HG03565 (cell line): ENCODE measurements around the gene ADAMTS6.
"Not testable (repeated sequence)": the region's sequence is repeated elsewhere in the genome, so short reads cannot be mapped to it uniquely, and the experiment has no call there.

Experiments used
- ATAC-seq: cut with Tn5 transposase; IDR thresholded peaks from one replicate; pipeline ENCODE4 v1.9.1; 2021; ENCODE audit warnings: mild to moderate bottlenecking, moderate library complexity; ENCODE audit not compliant: unreplicated experiment

Gene ADAMTS6, protein sequence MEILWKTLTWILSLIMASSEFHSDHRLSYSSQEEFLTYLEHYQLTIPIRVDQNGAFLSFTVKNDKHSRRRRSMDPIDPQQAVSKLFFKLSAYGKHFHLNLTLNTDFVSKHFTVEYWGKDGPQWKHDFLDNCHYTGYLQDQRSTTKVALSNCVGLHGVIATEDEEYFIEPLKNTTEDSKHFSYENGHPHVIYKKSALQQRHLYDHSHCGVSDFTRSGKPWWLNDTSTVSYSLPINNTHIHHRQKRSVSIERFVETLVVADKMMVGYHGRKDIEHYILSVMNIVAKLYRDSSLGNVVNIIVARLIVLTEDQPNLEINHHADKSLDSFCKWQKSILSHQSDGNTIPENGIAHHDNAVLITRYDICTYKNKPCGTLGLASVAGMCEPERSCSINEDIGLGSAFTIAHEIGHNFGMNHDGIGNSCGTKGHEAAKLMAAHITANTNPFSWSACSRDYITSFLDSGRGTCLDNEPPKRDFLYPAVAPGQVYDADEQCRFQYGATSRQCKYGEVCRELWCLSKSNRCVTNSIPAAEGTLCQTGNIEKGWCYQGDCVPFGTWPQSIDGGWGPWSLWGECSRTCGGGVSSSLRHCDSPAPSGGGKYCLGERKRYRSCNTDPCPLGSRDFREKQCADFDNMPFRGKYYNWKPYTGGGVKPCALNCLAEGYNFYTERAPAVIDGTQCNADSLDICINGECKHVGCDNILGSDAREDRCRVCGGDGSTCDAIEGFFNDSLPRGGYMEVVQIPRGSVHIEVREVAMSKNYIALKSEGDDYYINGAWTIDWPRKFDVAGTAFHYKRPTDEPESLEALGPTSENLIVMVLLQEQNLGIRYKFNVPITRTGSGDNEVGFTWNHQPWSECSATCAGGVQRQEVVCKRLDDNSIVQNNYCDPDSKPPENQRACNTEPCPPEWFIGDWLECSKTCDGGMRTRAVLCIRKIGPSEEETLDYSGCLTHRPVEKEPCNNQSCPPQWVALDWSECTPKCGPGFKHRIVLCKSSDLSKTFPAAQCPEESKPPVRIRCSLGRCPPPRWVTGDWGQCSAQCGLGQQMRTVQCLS (N-terminal part only)

DNA sequence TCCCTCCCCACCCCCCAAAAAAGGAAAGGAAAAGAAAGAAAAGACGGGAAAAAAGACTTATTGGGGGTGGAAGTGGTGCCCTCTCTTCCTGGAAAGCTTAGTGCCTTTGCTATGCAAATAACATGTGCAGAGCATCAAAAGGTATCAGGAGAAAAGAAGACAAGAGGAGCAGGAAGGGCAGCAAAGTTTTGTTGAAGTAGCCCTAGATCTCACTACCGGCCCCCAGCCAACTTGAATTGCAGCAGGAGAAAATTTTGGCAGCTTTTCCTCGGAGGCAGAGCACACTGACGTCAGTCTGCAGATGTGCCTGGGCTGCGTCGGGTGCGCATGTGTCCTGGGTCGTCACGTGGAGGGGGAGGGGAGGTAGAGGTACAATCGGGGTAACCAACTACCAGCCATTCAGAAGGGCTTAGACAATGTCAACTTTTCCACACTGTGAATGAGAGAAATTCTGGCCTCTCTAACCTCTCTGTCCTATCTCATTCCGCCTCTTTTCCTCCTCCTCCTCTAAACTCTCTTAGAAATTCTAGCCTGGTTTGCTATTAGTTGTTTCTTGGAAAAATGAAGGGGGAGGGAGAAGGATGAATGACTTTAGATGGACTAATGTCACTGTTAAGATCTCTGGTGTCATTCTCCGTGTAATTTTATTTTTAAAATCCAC, at the start of gene ADAMTS6:
ADAMTS6 (minus strand) TSS at position 286 of the 661 bp plus-strand sequence. CDS start 8,247 bp downstream, outside the sequence.
- peak; percentile 59 for ATAC-seq

DNA sequence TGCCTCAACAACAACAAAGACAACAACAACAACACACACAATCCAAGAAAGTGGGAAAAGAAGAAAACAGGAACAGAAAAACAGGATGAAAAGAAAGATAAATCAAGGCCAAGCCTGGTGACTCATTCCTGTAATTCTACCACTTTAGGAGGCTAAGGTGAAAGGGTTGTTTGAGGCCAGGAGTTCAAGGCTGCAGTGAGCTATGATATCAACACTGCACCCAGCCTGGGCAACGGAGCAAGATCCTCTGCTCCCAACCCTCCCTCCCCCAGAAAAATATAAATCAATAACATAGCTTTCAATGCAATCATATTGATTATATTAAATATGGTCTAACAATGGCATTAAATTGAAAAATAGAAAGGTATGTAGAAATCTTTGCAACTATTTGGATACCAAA, 49.2 kb upstream of the ADAMTS6 start:
- no peak for ATAC-seq

DNA sequence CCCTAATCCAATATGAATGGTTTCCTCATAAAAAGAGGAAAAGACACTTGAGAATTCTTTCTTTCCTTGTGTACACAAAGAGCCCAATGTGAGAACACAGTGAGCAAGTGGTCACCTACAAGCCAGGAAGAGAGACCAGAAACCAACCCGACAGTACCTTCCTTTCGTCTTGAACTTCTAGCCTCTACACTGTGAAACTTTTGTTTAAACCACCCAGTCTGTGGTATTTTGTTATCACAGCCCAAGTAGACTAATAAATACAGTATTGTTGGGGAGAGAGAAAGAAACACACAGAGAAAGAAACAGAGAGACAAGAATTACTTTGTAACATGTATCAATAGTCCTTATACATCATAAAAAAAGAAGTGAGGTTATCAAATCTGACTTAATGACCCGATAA, 44.0 kb upstream of the ADAMTS6 start:
- ATAC-seq: no peak

DNA sequence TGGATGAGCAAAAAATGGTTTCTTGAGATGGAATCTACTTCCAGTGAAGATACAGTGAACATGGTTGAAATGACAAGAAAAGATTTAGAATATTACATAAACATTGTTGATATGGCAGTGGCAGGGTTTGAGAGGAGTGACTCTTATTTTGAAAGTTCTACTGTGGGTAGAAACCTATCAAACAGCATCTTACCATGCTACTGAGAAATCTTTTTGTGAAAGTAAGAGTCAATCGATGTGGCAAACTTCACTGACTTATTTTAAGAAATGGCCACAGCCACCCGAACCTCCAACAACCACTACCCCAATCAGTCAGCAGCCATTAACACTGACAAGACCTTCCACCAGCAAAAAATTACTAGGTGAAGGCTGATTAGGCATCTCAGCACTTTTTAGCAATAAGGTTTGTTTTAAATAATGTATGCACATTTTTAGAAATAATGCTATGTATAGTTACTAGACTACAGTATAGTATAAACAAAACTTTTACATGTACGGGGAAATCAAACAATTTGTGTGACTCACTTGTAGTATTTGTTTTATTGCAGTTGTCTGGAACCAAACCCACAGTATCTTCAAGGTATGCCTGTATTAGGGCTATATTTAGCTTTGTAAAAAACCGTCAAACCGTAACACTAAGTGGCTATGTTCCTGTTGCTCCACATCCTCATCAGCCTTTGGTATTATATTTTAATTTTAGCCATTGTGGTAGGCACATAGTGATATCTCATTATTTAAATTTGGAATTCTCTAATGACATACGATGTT, 30.6 kb upstream of the ADAMTS6 start:
- no peak for ATAC-seq

DNA sequence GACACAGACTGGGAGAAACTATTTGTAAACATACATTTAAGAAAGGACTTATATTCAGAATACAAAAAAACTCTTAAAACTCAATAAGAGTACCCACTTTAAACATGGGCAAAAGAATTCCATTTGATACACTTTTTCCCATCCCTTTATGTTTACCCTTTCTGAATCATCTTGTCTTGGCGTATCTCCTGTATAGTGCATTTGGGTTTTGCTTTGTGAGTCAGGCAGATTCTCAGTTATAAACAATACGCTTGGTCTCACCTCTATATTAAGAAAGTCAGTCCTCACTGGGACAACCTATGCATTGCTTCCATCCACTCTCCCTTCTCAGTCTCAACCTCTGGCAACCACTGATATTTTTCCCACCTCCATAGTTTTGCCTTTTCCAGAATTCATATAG, 27.3 kb upstream of the ADAMTS6 start:
- ATAC-seq: no peak

DNA sequence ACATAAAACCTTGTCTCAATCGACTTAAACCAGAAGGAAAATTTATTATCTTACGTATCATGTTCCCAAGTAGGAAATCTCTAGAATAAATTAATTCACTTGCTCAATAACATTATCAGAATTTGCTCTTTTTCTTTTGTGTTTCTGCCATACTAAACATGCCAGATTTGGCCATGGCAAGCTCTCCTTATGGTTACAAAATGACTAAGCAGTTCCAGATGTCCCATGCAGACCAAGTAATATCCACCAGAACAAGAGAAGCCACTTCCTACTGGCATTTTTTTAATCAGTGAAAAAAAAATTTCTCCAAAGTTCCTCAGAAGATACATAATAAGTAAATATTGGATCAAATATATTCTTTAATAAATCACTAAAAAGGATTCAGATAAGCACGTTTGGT, 25.2 kb upstream of the ADAMTS6 start:
- ATAC-seq: no peak

DNA sequence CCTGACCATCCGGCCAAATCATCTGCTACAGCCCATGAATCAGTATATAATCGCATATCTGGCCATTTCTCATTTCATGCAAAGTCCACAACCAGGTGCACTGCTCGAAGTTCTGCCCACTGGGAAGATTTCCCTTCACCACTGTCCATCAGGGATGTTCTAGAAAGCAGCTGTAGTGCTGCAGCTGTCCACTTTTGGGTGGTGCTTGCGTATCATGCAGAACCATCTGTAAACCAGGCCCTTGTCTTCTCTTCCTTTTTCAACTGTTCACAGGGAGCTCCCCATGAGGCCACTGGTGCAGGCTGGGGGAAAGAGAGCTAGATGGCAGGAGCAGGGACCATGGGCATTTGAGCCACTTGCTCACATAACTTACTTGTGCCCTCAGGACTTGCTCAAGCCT, 7.4 kb upstream of the ADAMTS6 start:
- ATAC-seq: no peak

DNA sequence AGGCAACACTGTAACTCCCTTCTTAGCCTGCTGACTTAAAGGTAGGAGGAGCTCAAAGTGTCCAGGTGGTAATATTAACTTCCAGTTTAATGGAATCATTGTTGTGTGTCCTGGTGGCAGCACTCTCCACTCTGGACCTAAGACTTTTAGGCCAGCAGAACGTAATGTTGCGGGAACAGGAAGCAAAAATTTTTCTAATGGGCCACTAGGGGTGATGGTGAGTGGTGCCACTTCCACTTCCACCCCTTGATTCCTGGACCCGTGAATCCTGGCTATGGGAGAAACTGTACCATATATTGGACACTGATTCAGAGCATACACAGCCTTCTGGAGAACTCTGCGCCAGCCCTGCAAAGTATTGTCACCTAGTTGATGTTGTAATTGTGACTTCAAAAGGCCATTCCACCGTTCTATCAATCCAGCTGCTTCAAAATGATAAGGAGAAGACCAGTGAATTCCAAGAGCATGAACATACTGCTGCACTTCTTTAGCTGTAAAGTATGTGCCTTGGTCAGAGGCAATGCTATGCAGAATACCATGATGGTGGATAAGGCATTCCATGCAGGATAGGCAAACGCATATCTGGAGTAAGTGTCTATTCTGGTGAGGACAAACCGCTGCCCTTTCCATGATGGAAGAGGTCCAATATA, 6.4 kb upstream of the ADAMTS6 start:
- not testable (repeated sequence) for ATAC-seq

DNA sequence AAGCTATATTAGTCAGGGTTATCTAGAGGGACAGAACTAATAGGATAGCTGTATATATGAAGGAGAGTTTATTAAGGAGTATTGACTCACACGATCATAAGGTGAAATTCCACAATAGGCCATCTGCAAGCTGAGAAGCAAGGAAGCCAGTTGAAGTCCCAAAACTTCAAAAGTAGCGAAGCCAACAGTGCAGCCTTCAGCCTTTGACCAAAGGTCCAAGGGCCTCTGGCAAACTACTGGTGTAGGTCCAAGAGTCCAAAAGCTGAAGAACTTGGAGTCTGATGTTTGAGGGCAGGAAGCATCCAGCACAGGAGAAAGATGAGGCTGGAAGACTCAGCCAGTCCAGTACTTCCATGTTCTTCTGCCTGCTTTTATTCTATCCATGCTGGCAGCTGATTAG, 5.1 kb upstream of the ADAMTS6 start:
- not testable (repeated sequence) for ATAC-seq

DNA sequence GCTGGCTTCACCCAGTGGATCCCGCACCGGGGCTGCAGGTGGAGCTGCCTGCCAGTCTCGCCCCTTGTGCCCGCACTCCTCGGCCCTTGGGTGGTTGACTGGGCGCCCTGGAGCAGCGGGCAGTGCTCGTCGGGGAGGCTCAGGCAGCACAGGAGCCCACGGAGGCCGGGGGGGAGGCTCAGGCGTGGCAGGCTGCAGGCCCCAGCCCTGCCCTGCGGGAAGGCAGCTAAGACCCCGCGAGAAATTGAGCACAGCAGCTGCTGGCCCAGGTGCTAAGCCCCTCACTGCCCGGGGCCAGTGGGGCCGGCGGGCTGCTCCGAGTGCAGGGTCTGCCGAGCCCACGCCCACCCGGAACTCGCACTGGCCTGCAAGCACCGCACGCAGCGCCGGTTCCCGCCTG, 3.7 kb upstream of the ADAMTS6 start:
- ATAC-seq: no peak

DNA sequence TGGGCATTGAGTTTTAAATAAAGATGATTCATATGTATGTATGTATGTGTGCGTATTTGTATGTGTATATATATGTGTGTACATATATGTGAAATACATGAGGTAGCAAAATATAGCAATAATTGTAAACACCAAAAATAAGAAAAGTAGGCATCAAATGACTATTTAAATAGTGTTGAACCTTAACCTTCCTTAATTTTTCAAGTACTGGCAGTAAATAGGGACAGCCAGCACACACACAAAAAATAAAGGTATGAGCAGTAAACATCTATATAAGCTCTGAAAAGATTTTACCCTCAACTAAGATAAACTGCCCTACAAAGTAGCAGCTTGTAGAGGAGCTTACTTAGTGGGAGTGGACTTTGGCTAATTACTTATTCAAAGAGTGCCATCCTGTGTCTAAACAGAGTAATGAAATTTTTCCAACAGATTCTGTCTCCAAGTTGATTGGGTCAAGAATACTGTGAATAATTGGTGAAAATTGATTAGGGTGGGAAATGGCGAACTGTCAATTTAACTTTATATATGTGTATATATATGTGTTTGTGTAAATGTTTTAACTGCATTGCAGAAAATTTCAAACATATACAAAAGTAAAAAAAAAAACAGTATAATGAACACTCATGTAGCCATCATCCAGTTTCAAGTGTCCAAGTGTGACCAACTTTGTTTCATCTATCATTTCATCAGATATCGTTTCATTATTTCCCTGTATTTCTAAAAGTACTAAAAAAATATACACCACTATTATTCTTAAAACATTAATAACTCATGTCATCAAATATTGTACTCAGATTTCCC, 2.0 kb upstream of the ADAMTS6 start:
- ATAC-seq: peak; percentile 55

DNA sequence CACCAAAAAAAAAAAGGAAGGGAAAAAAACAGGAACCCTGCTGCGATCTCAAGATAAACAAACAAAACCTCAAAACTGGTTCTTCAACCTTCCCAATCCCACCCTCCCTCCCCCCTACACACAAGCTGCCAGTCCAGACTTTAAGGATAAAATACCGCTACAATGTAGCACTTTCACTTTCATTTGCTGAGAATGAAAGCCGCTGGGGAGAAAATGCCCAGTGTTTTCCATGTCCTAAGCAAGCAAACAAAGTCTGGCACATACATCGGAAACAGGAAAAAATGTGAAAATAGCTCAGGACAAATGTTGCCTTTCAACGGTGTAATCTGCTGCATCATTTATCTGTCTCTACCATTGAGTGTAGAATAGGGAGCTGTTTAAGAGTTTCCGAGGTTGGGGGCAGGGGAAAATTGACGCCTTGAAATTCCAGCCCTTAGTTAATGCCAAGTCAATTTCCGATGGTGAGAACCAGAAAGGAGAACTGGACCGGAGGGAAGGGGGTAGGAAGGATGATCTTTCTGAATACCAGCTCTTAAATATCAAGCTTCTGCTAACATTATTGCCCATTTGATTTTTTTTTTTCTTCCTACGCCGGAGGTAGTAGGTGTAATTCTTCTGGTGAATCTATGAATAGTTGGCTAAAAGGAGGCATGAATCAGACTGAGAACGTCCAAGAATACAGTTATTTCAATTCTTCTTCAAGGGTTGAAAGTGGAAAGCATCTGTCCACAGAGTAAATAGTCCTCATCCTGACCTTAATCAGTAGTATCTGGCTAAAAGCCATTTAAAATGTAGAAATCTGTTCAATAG, 1.2 kb upstream of the ADAMTS6 start:
- ATAC-seq: no peak

DNA sequence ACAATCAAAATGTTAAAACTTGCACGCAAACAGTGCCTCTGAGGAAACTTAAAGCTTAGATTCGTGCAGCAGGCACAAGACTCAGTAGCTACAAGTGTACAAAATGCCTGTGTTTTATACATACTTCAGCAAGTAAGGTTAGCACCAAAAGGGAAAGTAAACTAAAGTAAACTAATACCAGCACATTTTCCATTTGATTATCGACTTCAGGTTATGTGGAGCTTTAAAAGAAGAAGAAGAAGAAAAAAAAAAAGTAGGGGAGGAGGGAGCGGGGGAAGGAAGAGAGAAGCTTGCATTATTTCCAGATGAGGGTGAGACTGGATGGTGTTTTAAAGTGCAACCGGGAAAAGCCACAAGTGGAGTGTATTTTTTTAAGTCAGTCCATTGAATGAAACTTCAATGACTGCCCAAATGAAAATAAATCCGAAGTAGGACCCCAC, 596 bp upstream of the ADAMTS6 start:
- no peak for ATAC-seq

DNA sequence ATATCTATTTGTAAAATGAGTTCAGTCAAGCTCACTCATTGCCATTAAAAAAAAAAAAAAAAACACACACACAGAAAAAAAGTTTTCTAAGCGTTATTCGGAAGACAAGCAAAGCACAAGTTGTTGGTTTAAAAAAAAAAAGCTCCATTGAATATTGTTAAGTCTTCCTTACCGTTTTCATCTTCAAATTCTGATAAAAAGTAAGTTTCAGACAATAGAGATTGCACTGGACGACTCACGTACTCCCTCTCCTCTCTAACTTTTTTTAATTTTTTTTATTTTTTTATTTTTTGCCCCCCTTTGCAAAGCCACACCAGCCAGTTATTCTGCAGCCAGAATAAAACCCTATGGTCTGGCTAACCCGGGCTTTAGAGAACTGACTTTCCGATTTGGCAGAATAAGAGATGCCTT, 544 bp downstream of the ADAMTS6 start:
- no peak for ATAC-seq

DNA sequence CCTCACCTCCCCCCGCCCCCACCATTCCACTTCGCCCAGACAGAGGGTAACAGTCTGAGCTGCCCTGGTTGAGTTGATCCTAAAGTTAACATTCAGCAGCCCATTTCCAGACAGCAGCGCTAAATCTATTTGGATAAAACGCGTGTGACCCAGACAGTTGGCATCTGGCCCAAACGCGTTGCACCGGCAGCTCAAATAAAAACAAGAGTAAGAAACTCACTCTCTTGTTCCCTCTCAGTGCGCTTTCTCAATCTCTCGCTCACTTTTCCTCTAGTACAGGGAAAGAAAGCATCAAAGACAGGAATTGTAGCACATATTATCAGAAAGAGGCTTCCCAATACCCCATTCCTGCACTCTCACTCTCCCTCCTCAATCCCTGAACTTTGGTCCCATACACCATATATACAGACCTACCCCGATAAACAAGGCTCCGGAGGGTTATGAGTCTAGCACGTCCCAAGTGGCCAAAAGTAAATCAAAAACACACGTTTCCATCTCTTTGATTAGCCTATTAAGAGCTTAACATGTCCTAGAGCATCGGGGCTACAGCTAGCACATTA, 1.3 kb downstream of the ADAMTS6 start:
- no peak for ATAC-seq

DNA sequence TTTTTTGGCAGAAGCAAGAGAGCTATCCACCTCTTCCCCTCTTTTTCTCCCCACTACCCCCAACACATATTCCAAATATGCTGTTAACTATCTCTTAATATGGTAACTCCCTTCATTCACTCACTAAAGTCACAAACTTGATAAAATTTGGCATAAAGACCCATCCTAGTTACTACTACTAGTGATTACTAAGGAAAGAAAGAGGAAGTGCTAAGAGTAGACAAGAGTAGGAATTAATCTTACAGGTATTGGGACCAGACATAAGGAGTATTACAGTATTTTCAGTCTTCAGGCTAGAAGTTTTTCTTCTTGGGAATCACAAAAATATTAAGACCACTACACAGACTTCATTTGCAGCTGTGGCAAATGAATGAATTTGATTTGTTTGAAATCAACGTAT, 2.2 kb downstream of the ADAMTS6 start:
- ATAC-seq: no peak

DNA sequence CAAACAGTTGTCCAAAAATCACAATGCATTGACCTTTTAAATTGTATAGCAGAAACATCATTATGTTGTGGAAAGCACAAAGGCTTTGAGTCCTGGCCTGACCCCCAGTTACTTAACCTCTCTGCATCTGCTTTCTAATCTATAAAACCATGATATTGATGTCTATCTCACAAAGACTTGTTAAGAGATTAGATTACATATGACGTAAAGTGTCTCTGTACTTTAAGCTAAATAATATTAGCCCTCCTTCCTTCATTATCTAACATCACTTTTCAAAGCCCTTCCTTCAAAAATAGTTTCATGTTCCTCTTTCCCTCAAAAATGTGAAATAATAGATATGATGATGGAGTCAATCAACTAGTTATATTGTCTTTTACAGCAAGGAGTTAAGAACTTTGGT, 3.4 kb downstream of the ADAMTS6 start:
- no peak for ATAC-seq

DNA sequence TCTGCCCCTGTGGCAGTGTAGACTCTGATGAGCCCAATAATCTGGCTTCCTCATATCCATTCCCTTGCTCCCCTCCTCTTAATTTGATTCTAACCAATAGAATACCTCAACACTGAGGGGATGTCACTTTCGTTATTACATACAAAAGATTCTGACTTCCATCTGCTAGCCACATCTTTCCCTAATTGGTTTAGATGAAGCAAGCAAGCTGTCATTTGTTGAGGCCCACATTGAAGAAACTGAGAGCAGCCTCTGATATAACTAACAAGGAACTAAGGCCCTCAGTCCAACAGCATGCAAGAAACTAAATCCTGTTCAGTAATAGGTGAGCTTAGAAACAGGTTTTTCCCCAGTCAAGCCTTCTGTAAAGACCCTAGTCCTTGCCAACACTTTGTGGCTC, 5.8 kb downstream of the ADAMTS6 start:
- no peak for ATAC-seq
